Right ventricle myocardium superior (tissue), 1 donor: ENCODE results near the gene TRIP10. TPM values are rescaled to one million over a fixed set of nuclear protein-coding genes. Genes with fewer than 3 reads are reported as not detected.
"Not testable (repeated sequence)": the region's sequence is repeated elsewhere in the genome, so short reads cannot be mapped to it uniquely, and the experiment has no call there.

Source experiments
- ATAC-seq: fragments of 200-7000 bp; cut with Tn5 transposase; one replicate; pipeline ENCODE4 v1.9.1; 2020; ENCODE audit warnings: mild to moderate bottlenecking; ENCODE audit not compliant: poor library complexity
- DNase-seq: peaks from one replicate; pipeline ENCODE4 v3.0.0-alpha.2; 2020
- intact Hi-C: fragments of 100-400 bp; cut with DNase I; formaldehyde crosslinking; loops from one replicate; pipeline ENCODE4 v1.11.2; 2022
- total RNA-seq: library from RNA; stranded (reverse); fragmentation: NEBNext Ultra II Directional; extraction: Animal tissue kit (Norgen Biotek cat#: 25700); gene quantifications from one replicate; pipeline ENCODE4 v1.2.1, GENCODE V29; 2021
- donor health status: DM: no; HTN: yes; CAD: no; lungs with severe emphysema.

TRIP10 gene
- total RNA-seq, 1 donor from 2014 or later, result 133 TPM

GRCh38 chr19:6736169-6736916 lies 3.1 kb upstream of the TRIP10 start:
- DNase-seq (peak; percentile 85), ATAC-seq (peak; percentile 25)
- intact Hi-C loops, result loop anchor here (5.0 kb wide), 1 partner anchor 126 kb away; no protein-coding TSS in a partner anchor

DNA sequence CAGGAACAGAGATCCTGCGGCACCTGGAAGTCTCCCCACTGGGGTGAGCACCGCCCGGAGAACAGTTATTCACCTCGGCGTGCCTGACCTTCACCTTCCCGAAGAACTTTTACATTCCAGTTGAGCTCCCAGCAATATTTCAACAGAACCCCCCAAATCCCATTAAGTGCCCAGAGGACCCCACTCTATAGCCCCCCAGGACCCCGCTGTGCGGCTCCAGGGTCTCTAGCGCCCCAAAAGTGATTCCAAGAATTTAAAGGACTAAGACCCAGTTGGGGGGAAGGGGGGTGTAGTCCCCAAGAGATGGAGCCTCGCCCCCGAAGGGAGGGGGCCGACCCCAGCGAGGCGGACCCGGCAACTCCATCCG lies 2.6 kb upstream of the TRIP10 start:
- DNase-seq (peak; percentile 88), ATAC-seq (no peak)
- intact Hi-C loops, result loop anchor here (5.0 kb wide), 1 partner anchor 125 kb away; no protein-coding TSS in a partner anchor

DNA sequence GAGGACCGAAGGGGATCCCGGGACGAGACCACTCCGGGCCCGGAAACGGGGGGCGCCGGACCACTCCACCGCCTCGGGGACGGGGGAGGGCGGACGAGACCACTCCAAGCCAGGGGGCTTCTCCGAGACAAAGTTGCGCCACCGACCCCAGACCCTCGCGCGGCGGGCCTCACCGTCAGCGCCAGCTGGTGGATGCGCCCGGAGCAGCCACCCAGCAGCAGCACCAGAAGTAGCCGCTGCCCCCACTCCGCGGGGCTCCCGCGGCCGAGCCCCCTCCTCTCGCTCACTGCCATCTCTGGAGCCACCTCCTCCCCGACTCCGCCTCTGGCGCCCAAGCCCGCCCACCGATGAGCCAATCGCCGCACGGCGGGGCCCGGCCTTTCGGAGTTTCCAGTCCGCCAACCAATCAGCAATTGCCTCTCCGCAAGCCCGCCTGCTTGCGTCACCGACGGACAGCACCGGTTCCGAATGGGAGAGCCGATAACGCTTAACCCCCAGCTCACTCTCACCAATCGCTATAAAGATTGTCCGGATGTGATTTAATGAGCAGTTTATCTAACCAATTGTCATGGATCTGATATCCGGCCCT lies 2.1 kb upstream of the TRIP10 start, which contains the start of gene GPR108:
Gene GPR108 (minus strand): TSS at position 297 of the 589 bp plus-strand sequence. CDS start 4 bp downstream, at position 293.
- peak; percentile 84 for ATAC-seq
- intact Hi-C loops, result loop anchor here (5.0 kb wide), 1 partner anchor 125 kb away; no protein-coding TSS in a partner anchor
- DNase-seq, result peak; percentile 100

GRCh38 chr19:6737873-6738786 lies 1.4 kb upstream of the TRIP10 start:
- ATAC-seq (peak; percentile 48), DNase-seq (peak; percentile 95)
- intact Hi-C loops, result loop anchor here (5.0 kb wide), 1 partner anchor 124 kb away; no protein-coding TSS in a partner anchor

DNA sequence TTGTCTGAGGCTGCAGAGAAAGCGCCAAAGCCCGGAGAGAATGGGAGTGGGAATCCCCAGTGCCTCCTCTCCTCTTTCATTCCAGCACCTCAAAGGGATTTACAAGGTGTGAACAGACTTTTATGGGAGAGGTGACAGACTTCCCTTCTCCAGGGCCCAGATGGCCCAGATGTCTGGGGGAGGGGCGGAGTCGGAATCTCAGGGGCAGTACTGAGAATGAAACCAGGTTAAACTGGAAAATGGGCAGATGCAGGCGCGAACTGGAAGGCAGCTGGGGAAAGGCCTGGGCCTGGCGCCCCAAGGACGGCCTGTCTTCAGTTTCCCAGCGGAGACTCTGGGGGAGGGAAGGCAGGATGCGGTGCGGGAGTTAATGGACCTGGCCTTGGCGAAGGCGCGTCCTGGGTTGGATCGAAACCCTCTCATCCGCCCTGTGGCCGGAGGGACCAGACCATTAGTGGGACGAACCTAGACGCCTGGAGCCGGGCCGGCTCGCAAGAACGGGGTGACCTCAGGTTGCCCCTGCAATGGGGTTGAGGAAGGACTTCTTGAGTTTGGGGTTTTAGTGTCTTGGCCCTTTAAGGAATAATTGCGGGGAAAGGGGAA lies 592 bp upstream of the TRIP10 start:
- ATAC-seq, result no peak
- DNase-seq, result peak; percentile 73
- intact Hi-C loops, result loop anchor here (5.0 kb wide), 1 partner anchor 123 kb away; no protein-coding TSS in a partner anchor

DNA sequence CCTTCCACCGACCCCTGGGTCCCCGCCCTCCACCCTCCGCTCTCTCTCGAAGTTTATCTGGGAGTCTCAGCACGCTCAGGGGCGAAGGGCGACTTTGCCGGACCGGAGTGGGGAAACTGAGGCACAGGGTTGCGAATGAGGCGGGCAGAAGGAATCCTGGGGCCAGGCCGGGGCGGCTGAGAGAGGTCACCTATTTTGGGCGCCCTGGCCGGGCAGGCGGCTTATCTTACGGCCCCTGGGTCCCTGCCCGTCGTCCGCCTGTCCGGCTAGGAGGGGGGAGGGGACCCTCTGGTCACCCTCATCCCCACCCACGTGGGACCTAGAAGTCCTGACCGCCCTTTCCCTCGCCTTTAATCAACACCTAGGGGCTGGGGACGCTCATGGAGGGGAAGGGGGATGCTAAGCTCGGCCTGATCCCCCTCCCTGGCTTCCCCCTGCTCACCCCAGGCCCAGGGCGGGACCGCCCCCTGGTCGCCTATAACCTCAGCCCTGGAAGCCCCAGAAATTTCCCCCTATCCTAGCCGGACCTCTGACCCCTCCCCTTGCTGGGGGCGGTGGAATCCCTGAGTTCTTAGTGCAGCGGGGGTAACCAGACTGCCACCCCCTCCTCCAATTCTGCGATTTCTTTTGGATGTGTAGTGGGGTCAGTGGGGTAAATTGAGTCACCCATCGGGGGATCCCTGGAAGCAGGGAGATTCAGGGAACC lies 556 bp downstream of the TRIP10 start:
- intact Hi-C loops, result loop anchor here (5.0 kb wide), 1 partner anchor 122 kb away; no protein-coding TSS in a partner anchor
- DNase-seq, result no peak
- ATAC-seq, result no peak

GRCh38 chr19:6740589-6741343 lies 1.3 kb downstream of the TRIP10 start:
- intact Hi-C loops, result no loop called here
- DNase-seq (peak; percentile 82), ATAC-seq (no peak)

GRCh38 chr19:6743066-6743465 lies 3.6 kb downstream of the TRIP10 start:
- ATAC-seq (no peak), DNase-seq (no peak)
- intact Hi-C loops, result no loop called here

- DNase-seq, result no peak
These were observed 4.4 kb downstream of the TRIP10 start for GRCh38 chr19:6743714-6744380.

DNA sequence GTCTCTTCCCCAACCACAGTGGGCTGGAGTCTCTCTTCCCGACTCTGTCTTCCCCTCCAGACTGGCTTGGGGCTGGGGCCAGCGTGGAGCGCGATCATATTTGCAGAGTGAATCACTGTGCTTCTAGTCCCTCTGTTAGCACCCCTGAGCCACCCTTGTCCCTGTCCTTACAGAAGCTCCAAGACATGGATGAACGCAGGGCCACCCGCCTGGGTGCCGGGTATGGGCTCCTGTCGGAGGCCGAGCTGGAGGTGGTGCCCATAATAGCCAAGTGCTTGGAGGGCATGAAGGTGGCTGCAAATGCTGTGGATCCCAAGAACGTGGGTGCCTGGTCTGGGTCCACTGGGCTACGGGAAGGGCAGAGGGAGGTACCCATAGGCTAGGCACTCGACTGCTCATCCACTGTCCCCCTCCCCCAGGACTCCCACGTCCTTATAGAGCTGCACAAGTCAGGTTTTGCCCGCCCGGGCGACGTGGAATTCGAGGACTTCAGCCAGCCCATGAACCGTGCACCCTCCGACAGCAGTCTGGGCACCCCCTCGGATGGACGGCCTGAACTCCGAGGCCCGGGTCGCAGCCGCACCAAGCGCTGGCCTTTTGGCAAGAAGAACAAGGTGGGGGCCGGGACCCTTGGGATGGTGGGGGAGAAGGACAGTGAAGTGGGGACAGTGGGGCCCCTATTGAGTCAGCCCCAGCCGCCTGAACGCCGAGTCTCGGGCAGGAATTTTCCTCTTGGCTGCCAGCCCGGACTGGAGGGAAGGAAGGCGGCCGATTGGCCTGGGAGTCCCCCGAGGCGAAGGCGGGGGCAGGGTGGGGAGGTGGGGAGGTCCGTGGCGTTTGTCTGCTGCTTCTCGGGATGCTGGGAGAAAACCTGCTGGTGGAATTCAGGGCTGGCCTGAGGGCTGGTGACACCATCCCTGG lies 5.2 kb downstream of the TRIP10 start:
- peak; percentile 90 for DNase-seq
- ATAC-seq, result peak; percentile 87
- intact Hi-C loops, result no loop called here

More at GRCh38 chr19:6743714-6744380, 4.4 kb downstream of the TRIP10 start:
- ATAC-seq, result no peak
- intact Hi-C loops, result no loop called here

- intact Hi-C loops, result no loop called here
- ATAC-seq, result no peak
These were observed 6.5 kb downstream of the TRIP10 start for GRCh38 chr19:6745965-6746364.

GRCh38 chr19:6748543-6748942 lies 9.1 kb downstream of the TRIP10 start:
- peak; percentile 53 for DNase-seq
- intact Hi-C loops, ATAC-seq: not testable (repeated sequence)

More at GRCh38 chr19:6745965-6746364, 6.5 kb downstream of the TRIP10 start:
- DNase-seq, result peak; percentile 37

GRCh38 chr19:6750062-6750461 lies 10.6 kb downstream of the TRIP10 start:
- ATAC-seq (peak; percentile 38), DNase-seq (peak; percentile 83)
- intact Hi-C loops, result no loop called here

DNA sequence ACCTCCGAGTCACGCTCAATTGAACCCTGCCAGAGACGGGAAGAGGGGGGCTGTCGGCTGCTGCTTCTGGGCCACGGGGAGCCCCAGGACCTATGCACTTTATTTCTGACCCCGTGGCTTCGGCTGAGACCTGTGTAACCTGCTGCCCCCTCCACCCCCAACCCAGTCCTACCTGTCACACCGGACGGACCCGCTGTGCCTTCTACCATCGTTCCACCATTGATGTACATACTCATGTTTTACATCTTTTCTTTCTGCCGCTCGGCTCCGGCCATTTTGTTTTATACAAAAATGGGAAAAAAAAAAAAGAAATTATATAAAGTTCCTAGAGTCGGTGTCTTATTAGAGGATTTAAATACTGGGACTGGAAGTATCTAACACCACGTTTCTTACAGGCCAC lies 11.7 kb downstream of the TRIP10 start:
- ATAC-seq (no peak), DNase-seq (no peak)
- intact Hi-C loops, result no loop called here

- ATAC-seq (no peak), DNase-seq (no peak)
- intact Hi-C loops, result no loop called here
These were observed 13.0 kb downstream of the TRIP10 start for GRCh38 chr19:6752256-6753177.
